Caco-2 (cell line): ENCODE measurements around the gene SLC16A11. TPM values are rescaled to one million over a fixed set of nuclear protein-coding genes. Genes with fewer than 3 reads are reported as not detected.
"Not testable (repeated sequence)": the region's sequence is repeated elsewhere in the genome, so short reads cannot be mapped to it uniquely, and the experiment has no call there.

Experiments used
- BruUV-seq: library from RNA; stranded (reverse); fragments of 400-500 nt; replicated peaks from 2 replicates; lab custom pipeline; 2021; lab: Mats Ljungman, UMichigan
- CTCF ChIA-PET: fragments of 300-600 bp; sonication (Branson Sonifier 250); formaldehyde crosslinking; loops from one replicate; lab custom pipeline; 2022; ENCODE audit warnings: antibody characterized with exemption; lab: Charles Lee
- POLR2A ChIA-PET: fragments of 300-600 bp; sonication (Branson Sonifier 250); formaldehyde crosslinking; loops from one replicate; lab custom pipeline; 2022; ENCODE audit warnings: antibody characterized with exemption; lab: Charles Lee
- DNase-seq, 2 experiments: peaks; one replicate each; pipeline versions ENCODE4 v3.0.0 to v3.0.0-alpha.2; 2020 to 2022
- H3K27me3 ChIP-seq: replicated peaks from 2 replicates; pipeline ENCODE4 v1.6.0; 2011; ENCODE audit warnings: low read length; ENCODE audit not compliant: control insufficient read depth, insufficient read depth
- H3K36me3 ChIP-seq: 2 replicates; pipeline ENCODE4 v1.5.1; 2011; ENCODE audit warnings: low read length; ENCODE audit not compliant: control insufficient read depth, insufficient read depth
- H3K4me1 ChIP-seq: fragments of 250-450 bp; sonication (Bioruptor Pico); 2 replicates; pipeline ENCODE4 v1.5.1; 2020; ENCODE audit warnings: mild to moderate bottlenecking
- H3K4me3 ChIP-seq: 2 replicates; pipeline ENCODE4 v1.5.1; 2011; ENCODE audit warnings: low read depth, mild to moderate bottlenecking, control low read depth, low read length
- H3K9me3 ChIP-seq: fragments of 250-450 bp; sonication (Bioruptor Pico); 2 replicates; pipeline ENCODE4 v1.5.1; 2020; ENCODE audit warnings: mild to moderate bottlenecking, moderate library complexity
- H3K27ac Mint-ChIP-seq: one replicate; pipeline ENCODE4 v1.8.0; 2022; ENCODE audit warnings: mixed read lengths; ENCODE audit not compliant: unreplicated experiment
- H3K27me3 Mint-ChIP-seq: one replicate; pipeline ENCODE4 v1.8.0; 2022; ENCODE audit warnings: mixed read lengths; ENCODE audit not compliant: insufficient read depth, unreplicated experiment
- H3K36me3 Mint-ChIP-seq: one replicate; pipeline ENCODE4 v1.8.0; 2022; ENCODE audit warnings: mild to moderate bottlenecking, mixed read lengths; ENCODE audit not compliant: insufficient read depth, unreplicated experiment
- H3K4me1 Mint-ChIP-seq: one replicate; pipeline ENCODE4 v1.8.0; 2022; ENCODE audit warnings: low read depth, mixed read lengths; ENCODE audit not compliant: unreplicated experiment
- H3K4me3 Mint-ChIP-seq: one replicate; pipeline ENCODE4 v1.8.0; 2022; ENCODE audit warnings: mild to moderate bottlenecking, moderate library complexity, mixed read lengths; ENCODE audit not compliant: unreplicated experiment
- H3K9me3 Mint-ChIP-seq: one replicate; pipeline ENCODE4 v1.8.0; 2022; ENCODE audit warnings: mixed read lengths; ENCODE audit not compliant: unreplicated experiment
- CTCF ChIP-seq, 2 experiments: fragments of 200-600 bp in 1 of 2; IDR thresholded peaks; 1 replicate in 1 of 2; 2 replicates in 1 of 2; pipeline versions ENCODE4 v1.5.1 to v1.8.0; 2011 to 2022; ENCODE audit warnings: antibody characterized with exemption in 1 of 2, control low read depth in 1 of 2, inconsistent platforms in 1 of 2, low read depth in 1 of 2, low read length in 1 of 2, mild to moderate bottlenecking in 1 of 2, moderate library complexity in 1 of 2; ENCODE audit not compliant: insufficient read depth in 1 of 2, severe bottlenecking in 1 of 2, unreplicated experiment in 1 of 2
- intact Hi-C: fragments of 100-400 bp; cut with micrococcal nuclease; formaldehyde crosslinking; loops from one replicate; pipeline ENCODE4 v1.10.0; 2022; ENCODE audit not compliant: unreplicated experiment
- total RNA-seq: library from RNA; stranded (reverse); gene quantifications from 2 replicates; pipeline ENCODE4 v1.2.3, GENCODE V29; 2022

SLC16A11 gene
- total RNA-seq, 1 experiment from 2014 or later = 0.43 TPM

GRCh38 chr17:7048968-7049367 lies 5.1 kb upstream of the SLC16A11 start:
- Histone ChIP-seq H3K4me1 (peaks cover 14% of the 10 kb centered on the region; the same call in 1 of the 2 replicates), H3K9me3 (no peaks in the 10 kb centered on the region), H3K27me3 (no peaks in the 10 kb centered on the region), H3K4me3 (no peak overlapping the region), H3K36me3 (no peaks in the 10 kb centered on the region)
- no peak for TF ChIP-seq CTCF (IDR thresholded peaks at IDR 0.05; ENCODE audit: insufficient read depth in 1 of 2, low read depth in 1 of 2, low read length in 1 of 2, severe bottlenecking in 1 of 2, unreplicated experiment in 1 of 2)
- intact Hi-C loops = no loop called here
- CTCF ChIA-PET = no interaction called here
- Mint-ChIP-seq H3K9me3 (no peaks in the 10 kb centered on the region), H3K27me3 (no peaks in the 10 kb centered on the region), H3K4me3 (no peak overlapping the region), H3K36me3 (peaks cover 14% of the 10 kb centered on the region), H3K27ac (no peak overlapping the region), H3K4me1 (peaks cover 11% of the 10 kb centered on the region)
- POLR2A ChIA-PET = no interaction called here
- no TSS peak for BruUV-seq
- no peak for DNase-seq

- no peak for TF ChIP-seq CTCF (IDR thresholded peaks at IDR 0.05; ENCODE audit: insufficient read depth in 1 of 2, low read depth in 1 of 2, low read length in 1 of 2, severe bottlenecking in 1 of 2, unreplicated experiment in 1 of 2)
These were observed 3.7 kb upstream of the SLC16A11 start for GRCh38 chr17:7047566-7047965.

GRCh38 chr17:7046725-7047397 lies 3.0 kb upstream of the SLC16A11 start:
- Mint-ChIP-seq H3K36me3 (peaks cover 14% of the 10 kb centered on the region), H3K4me3 (peak overlapping the region; percentile 72), H3K27ac (peak overlapping the region; percentile 95)
- H3K4me1 Mint-ChIP-seq, H3K36me3 ChIP-seq, H3K27me3 Mint-ChIP-seq, BruUV-seq, H3K27me3 ChIP-seq, H3K4me1 ChIP-seq, H3K9me3 ChIP-seq, H3K9me3 Mint-ChIP-seq, POLR2A ChIA-PET: not testable (repeated sequence)
- intact Hi-C loops = loop anchor here (1.0 kb wide), 1 partner anchor 89 kb away; no protein-coding TSS in a partner anchor
- H3K4me3 ChIP-seq = peak overlapping the region; percentile 30
- CTCF ChIA-PET = interaction anchor here (0.6 to 1.8 kb wide), 6 partner anchors 11 to 297 kb away, joined by 3 to 30 read pairs (median 6); partner anchors contain the start of genes ASGR2 and SLC16A13
- peak; percentile 77 to 89 for DNase-seq

More at GRCh38 chr17:7047566-7047965, 3.7 kb upstream of the SLC16A11 start:
- no peaks in the 10 kb centered on the region for H3K36me3 ChIP-seq
- Mint-ChIP-seq H3K36me3 (peaks cover 14% of the 10 kb centered on the region), H3K4me3 (peak overlapping the region; percentile 72), H3K9me3 (no peaks in the 10 kb centered on the region), H3K27ac (no peak overlapping the region), H3K27me3 (no peaks in the 10 kb centered on the region), H3K4me1 (peaks cover 7% of the 10 kb centered on the region)
- DNase-seq = no peak
- H3K4me3 ChIP-seq = no peak overlapping the region
- ChIA-PET POLR2A (no interaction called here), CTCF (no interaction called here)
- no peaks in the 10 kb centered on the region for H3K9me3 ChIP-seq
- H3K4me1 ChIP-seq = peaks cover 14% of the 10 kb centered on the region; the same call in 1 of the 2 replicates
- TSS peak; percentile 96 for BruUV-seq
- no peaks in the 10 kb centered on the region for H3K27me3 ChIP-seq
- intact Hi-C loops = no loop called here
